SK-N-MC (cell line): ENCODE measurements around the gene TNFRSF8.

Source experiments
- DNase-seq: peaks from one replicate; pipeline ENCODE4 v3.0.0-alpha.2; 2011; ENCODE audit warnings: low read depth, low spot score
- H3K27ac ChIP-seq: fragments of 200-600 bp; sonication (generic); 2 replicates; pipeline ENCODE4 v1.5.1; 2016; ENCODE audit warnings: mixed run types
- H3K36me3 ChIP-seq: fragments of 200-600 bp; sonication (generic); 2 replicates; pipeline ENCODE4 v1.6.1; 2017; ENCODE audit warnings: antibody characterized with exemption, low read length, mixed read lengths; ENCODE audit not compliant: insufficient read depth
- H3K4me3 ChIP-seq: fragments of 200-600 bp; sonication (generic); 2 replicates; pipeline ENCODE4 v1.5.1; 2016
- H3K9ac ChIP-seq: fragments of 200-600 bp; sonication (generic); 2 replicates; pipeline ENCODE4 v1.8.0; 2017; ENCODE audit warnings: mixed run types, mixed read lengths; ENCODE audit not compliant: insufficient read length
- H3K9me3 ChIP-seq: fragments of 200-600 bp; sonication (generic); 2 replicates; pipeline ENCODE4 v1.6.1; 2017; ENCODE audit warnings: low read depth, mild to moderate bottlenecking, antibody characterized with exemption, low read length, moderate library complexity, mixed read lengths
- EZH2 ChIP-seq: fragments of 200-600 bp; sonication (generic); IDR thresholded peaks from one replicate; pipeline ENCODE4 v1.6.1; 2017; ENCODE audit warnings: antibody characterized with exemption
- FOXP2 ChIP-seq: optimal IDR thresholded peaks from 2 replicates; pipeline ENCODE3; 2011; ENCODE audit warnings: mild to moderate bottlenecking, moderate library complexity; ENCODE audit not compliant: insufficient read depth; ENCODE audit errors: extremely low read length, control extremely low read depth
- POLR2AphosphoS5 ChIP-seq: IDR thresholded peaks from 2 replicates; pipeline ENCODE4 v1.6.1; 2012; ENCODE audit warnings: mild to moderate bottlenecking, low read depth, low read length, borderline replicate concordance

The TNFRSF8 gene

GRCh38 chr1:12142141-12142823 lies 79.2 kb downstream of the TNFRSF8 start:
- H3K36me3 ChIP-seq, result no peaks in the 10 kb centered on the region
- TF ChIP-seq EZH2 (no peak), POLR2AphosphoS5 (no peak), FOXP2 (no peak)
- no peak overlapping the region for H3K9ac ChIP-seq
- no peak overlapping the region for H3K27ac ChIP-seq
- H3K9me3 ChIP-seq, result no peaks in the 10 kb centered on the region
- no peak overlapping the region for H3K4me3 ChIP-seq
- no peak for DNase-seq

- no peaks in the 10 kb centered on the region for H3K36me3 ChIP-seq
- TF ChIP-seq FOXP2 (no peak), EZH2 (no peak), POLR2AphosphoS5 (no peak)
- H3K9ac ChIP-seq, result no peak overlapping the region
- H3K27ac ChIP-seq, result no peak overlapping the region
- H3K4me3 ChIP-seq, result no peak overlapping the region
- no peaks in the 10 kb centered on the region for H3K9me3 ChIP-seq
- no peak for DNase-seq
Measured at GRCh38 chr1:12142891-12143630, 80.0 kb downstream of the TNFRSF8 start.

GRCh38 chr1:12143631-12144155 lies 80.6 kb downstream of the TNFRSF8 start:
- no peak for DNase-seq
- TF ChIP-seq POLR2AphosphoS5, result no peak
- no peak for TF ChIP-seq FOXP2
- no peak for TF ChIP-seq EZH2
- H3K9ac ChIP-seq, result no peak overlapping the region
- H3K27ac ChIP-seq, result no peak overlapping the region
- H3K36me3 ChIP-seq, result no peaks in the 10 kb centered on the region
- H3K4me3 ChIP-seq, result no peak overlapping the region
- H3K9me3 ChIP-seq, result no peaks in the 10 kb centered on the region

GRCh38 chr1:12144236-12144635 lies 81.1 kb downstream of the TNFRSF8 start:
- TF ChIP-seq EZH2 (no peak), POLR2AphosphoS5 (no peak)
- no peaks in the 10 kb centered on the region for H3K9me3 ChIP-seq
- H3K9ac ChIP-seq, result no peak overlapping the region
- H3K36me3 ChIP-seq, result no peaks in the 10 kb centered on the region
- no peak overlapping the region for H3K27ac ChIP-seq
- H3K4me3 ChIP-seq, result no peak overlapping the region
- no peak for DNase-seq

GRCh38 chr1:12144969-12145368 lies 81.9 kb downstream of the TNFRSF8 start:
- Histone ChIP-seq H3K4me3 (no peak overlapping the region), H3K27ac (no peak overlapping the region), H3K9me3 (no peaks in the 10 kb centered on the region), H3K36me3 (no peaks in the 10 kb centered on the region), H3K9ac (no peak overlapping the region)
- DNase-seq, result no peak
- TF ChIP-seq EZH2, result no peak
- no peak for TF ChIP-seq POLR2AphosphoS5
- TF ChIP-seq FOXP2, result no peak

GRCh38 chr1:12145616-12146342 lies 82.7 kb downstream of the TNFRSF8 start:
- TF ChIP-seq FOXP2 (no peak), EZH2 (no peak)
- no peak overlapping the region for H3K4me3 ChIP-seq
- DNase-seq, result no peak
- H3K9ac ChIP-seq, result no peak overlapping the region
- no peak overlapping the region for H3K27ac ChIP-seq
- H3K36me3 ChIP-seq, result no peaks in the 10 kb centered on the region
- H3K9me3 ChIP-seq, result no peaks in the 10 kb centered on the region

- Histone ChIP-seq H3K36me3 (no peaks in the 10 kb centered on the region), H3K9ac (no peak overlapping the region), H3K9me3 (no peaks in the 10 kb centered on the region), H3K27ac (no peak overlapping the region), H3K4me3 (no peak overlapping the region)
- TF ChIP-seq POLR2AphosphoS5 (no peak), EZH2 (no peak), FOXP2 (no peak)
- DNase-seq, result no peak
Measured at GRCh38 chr1:12146343-12147112, 83.4 kb downstream of the TNFRSF8 start.
